Stimulated activated CD4-positive, alpha-beta T cell treated with anti-CD3 and anti-CD28 coated beads, Interleukin-1b, Interleukin-23, amount 100 ng/mL, for 24 hours (primary cell): Measurements from ENCODE around the gene FAM83F.
"Not testable (repeated sequence)": the region's sequence is repeated elsewhere in the genome, so short reads cannot be mapped to it uniquely, and the experiment has no call there.

ENCODE experiments used
- DNase-seq, 4 experiments: peaks; one replicate each; pipeline ENCODE4 v3.0.0-alpha.2; 2020; ENCODE audit warnings: low read depth in 4 of 4, low spot score in 1 of 4

The FAM83F gene

DNA sequence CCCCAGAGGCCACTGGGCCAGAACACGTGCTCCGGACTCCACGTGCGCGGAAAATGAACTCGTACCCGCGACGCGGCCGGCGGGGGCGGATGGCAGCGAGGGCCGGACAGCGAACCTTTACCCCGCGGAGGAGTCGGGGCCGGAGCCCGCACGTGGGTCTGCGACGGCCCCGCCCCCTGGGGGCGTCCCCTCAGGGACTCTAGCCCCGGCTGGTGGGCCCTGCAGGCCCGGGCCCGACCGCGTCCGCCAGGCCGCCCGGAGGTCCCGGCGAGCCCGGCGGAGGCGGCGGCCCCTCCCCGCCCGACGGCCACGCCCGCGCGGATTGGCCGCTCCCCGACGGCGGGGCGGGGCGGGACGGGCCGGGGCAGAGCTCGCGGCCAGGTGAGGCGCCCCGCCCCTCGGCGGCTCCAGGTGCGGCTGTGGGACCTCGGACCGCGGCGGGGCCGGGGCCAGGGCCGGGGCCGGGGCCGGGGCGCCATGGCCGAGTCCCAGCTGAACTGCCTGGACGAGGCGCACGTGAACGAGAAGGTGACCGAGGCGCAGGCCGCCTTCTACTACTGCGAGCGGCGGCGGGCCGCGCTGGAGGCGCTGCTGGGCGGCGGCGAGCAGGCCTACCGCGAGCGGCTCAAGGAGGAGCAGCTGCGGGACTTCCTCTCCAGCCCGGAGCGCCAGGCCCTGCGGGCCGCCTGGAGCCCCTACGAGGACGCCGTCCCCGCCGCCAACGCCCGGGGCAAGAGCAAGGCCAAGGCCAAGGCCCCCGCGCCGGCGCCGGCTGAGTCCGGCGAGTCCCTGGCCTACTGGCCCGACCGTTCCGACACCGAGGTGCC is at the start of gene FAM83F:
Gene FAM83F (plus strand): TSS at position 389 of the 827 bp plus-strand sequence. CDS start 89 bp downstream, at position 478.
- DNase-seq: peak in 1 of 4 experiments; percentile 25

DNA sequence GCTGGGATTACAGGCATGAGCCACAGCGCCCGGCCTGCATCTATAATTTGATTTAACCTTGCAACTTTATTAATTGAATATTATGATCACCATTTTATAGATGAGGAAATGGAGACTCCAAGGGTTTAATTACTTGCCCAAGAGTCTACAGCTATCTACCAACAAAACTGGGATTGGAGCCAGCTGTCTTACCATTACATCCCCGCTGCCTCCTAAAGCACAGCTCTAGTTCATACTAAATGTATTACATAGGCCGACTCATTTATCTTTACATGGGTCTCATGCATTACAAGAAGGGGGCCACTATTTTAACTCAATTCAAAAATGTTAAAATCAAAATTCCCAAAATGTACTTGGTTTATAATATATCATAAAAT is 48.6 kb upstream of the FAM83F start:
- DNase-seq: no peak

DNA sequence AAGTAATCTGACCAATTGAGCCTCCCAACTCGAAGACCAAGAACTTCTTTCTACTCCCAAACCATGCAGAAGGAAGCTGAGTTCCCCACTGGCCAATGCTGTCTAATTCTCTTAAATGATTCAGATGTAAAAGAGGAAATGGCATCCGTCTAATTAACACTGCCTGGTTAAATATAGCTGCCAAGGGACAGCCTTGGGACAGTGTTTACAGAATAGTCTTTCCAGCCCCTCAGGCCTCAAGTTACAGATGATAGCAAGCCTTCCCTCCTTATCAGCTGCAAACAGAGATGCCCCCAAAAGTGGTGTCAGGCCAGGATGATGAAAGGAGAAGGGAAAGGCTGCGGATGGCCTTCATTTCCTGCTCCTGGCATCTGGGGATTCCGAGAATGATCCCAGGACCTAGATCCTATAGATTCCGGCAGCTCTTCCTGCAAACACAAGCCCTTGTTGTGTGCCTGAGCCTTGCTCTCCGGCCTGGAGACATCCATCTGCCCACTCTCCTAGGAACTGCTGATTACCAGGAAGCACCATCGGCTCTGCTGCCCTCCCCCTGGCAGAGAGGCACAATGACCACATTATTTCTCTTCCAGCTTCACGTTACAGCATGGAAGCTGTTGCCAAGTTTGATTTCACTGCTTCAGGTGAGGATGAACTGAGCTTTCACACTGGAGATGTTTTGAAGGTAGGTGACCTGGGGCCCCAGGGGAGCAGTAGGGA is 48.1 kb upstream of the FAM83F start:
- DNase-seq: no peak

DNA sequence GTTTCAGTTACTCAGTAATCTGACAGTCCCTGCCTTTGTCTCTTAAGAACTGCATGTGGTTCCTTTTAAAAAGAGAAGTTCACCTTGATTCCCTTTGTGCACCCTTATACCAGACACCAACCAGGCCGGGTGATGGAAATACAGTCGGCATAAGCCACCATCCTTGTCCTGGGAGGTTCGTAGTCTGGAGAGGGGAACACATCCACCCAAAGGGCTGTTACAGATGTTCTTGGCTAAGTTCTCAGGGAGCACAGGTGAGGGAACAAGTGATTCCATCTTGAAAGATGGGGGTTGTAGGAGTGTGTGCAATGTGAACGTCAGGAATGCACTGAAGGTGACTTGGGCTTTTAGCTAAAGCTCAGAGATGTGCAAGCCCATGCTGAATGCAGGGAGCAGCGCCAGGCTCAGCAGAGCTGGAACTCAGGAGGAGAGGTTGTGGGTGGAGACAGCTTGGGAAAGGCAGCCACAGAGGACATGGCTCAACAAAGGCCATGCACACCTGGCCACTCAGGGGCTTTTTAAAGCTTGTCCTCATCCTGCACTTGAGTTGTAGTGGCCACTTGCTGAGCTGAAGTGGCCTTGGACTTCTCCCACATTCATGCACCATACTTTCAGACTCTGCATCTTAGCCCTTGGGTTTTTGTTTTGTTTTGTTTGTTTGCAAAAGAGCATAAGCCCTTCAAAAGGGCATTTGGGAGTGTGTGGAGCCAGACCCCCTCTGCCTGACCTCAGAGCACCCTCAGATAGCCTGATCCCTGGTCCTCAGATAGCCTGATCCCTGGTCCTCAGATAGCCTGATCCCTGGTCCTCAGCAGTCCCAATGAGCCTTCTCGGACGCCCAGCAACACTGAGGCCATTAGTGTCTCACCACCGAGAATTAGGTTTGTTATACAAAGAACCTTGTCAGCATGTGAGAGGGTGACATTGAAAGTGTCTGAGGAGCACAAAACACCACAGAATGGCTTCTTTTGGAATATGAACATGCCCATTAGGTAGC is 47.2 kb upstream of the FAM83F start:
- DNase-seq: no peak

DNA sequence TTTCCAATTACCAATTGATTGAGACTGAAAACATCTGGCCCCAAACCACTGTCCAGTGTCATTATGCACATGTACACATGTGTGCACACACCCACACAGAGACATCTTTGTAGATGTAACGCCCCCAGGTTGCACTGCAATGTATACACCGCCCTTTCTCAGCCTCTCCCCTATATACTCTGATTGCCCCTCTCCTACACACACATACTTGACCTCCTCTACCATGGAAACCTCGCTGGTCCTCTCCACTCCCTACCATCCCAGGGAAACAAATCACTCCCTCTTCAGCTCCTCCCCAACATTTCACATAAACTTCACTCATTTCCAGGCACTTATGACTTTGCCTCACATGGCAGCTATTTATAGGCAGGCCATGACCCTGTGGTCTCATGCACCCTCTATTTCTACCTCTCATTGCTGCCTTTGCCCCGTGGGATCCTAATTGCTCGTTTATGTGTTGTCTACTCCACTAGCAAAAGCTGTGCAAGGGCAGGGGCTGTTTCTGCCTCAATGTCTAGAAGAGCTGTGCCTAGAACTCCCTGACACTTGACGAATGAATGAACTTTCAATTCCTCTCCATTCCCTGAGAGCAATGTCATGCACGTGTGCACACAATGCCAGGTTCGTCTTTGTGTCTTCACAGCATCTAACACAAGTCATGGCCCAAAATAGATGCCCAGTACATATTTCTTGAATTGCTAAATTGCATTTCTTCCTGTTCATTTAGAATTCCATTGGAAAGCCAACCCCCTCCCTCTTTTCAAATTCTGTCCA is 44.6 kb upstream of the FAM83F start:
- DNase-seq: no peak

DNA sequence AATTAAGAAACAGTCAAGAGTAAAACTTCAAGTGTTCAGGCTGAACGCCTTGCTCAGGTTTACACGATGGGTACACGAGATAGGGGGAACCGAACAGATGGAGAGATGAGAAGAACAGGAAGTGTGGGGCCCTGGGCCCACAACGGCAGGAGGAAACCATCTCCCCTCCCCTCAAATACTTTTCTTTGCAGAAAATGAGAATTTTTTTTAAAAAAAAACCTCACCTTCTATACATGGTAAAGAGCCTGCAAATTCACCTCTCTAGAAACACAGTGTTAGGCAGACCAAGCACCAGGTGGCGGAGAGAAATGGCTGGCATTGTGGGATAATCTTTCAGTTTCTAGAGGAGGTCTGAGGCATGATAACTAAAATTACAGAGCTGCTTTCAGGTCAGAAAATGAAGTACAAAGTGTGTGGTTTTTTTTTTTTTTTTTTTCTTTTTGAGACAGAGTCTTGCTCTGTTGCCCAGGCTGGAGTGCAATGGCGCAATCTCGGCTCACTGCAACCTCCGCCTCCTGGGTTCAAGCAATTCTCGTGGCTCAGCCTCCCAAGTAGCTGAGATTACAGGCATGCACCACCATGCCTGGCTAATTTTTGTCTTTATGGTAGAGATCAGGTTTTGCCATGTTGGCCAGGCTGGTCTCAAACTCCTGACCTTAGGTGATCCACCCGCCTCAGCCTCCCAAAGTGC is 43.0 kb upstream of the FAM83F start:
- not testable (repeated sequence) for DNase-seq

DNA sequence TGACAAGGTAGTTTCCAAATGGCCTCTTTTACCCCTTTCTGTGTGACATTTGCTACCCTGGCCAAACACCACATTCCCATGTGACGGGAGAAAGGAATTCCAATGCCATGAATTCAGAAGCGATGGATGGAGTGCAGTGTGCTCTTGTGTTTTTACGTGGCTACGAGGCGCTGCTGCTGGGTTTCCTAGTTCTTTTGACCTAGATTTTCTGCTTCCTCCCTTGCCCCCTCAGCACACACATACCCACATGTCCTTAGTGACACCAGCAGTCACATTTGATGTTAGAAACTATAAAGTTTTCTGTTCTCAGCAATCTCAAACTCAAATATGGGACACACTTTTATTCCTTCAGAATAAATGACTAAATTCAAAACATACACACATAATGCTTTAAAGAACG is 42.4 kb upstream of the FAM83F start:
- no peak for DNase-seq

DNA sequence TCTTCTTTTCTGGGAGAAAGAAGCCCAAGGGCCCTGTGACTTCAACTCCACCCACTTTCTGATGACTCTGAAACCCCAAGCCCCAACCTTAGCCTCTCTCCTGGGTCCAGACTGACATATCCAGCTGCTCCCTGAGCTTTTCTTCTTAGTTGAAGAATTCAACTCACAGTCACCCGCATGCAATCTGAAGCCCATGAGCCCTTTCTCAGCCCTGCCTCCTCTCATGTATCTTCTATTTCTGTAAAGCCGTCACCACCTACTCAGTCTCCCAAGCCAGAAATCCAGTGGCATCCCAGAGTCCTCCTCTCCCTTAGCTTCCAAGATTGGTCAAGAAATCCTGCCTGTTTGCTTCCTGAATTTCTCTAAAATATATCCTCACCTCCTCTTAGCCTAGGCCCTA is 41.7 kb upstream of the FAM83F start:
- no peak for DNase-seq

DNA sequence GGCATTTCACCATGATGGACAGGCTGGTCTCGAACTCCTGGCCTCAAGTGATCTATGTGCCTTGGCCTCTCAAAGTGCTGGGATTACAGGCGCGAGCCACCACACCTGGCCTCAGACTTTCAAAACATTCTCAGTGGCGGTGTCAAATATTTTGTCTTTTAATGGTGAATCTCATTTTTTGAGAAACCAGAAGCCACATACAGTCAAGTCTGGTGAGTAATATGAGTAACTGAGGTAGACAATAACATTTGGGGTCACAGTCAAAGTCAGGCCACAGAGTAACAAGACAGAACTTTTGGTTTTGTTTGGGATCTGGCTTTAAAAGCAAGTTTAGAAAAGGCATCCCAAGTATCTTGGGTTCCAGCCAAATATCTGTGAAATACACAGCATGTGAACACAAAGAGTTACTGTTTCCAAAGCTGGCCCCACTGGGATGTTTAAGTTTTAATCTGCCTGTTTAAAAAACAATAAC is 40.1 kb upstream of the FAM83F start:
- no peak for DNase-seq

DNA sequence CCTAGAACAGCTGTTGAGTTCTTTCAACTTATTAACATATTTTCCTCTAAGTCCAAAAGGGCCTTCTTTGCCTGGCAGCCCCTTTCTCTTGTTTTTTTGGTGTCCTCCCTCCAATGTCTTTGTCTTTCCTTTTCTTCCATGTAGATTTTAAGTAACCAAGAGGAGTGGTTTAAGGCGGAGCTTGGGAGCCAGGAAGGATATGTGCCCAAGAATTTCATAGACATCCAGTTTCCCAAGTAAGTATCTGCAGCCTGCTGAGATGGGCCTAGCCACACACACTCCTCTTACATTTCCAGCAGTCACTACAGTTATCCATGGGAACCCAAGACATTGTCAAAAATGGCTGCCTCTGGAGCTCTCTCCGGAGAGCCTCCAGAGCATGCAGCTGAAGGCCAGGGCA is 39.1 kb upstream of the FAM83F start:
- DNase-seq: no peak

DNA sequence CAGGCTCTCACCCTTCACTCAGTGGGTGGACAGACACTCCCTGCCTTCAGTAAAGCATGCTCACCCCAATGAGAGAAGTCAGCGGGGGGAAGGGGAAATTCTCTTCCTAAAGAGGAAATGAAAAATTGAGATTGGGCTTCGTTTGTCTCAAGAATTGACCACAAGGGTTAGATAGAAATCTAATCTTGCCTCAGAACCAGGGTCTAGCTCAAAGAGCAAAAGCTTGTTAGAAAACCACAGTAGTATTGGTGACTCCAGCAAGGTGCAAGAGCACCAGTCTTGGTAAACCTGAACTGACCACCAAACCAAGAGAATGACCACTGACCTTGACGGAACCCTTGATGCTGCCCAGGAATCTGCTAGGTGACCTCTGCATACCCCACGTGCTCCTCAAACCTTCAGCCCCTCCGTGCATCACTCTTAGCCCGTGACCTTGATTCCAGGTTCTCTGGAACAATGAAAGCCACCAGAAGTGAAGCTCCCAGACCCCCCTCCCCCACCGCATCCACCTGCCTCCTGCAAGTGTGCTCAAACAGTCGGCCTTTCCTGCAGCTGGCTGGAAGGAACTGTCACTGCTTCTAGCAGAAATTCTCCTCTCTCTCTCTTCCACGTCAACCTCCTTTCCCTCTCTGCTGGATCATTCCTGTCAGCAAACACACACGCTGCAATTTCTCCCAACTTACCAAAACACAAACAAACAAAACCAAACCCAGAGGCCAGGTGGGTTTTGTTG is 37.7 kb upstream of the FAM83F start:
- no peak for DNase-seq

DNA sequence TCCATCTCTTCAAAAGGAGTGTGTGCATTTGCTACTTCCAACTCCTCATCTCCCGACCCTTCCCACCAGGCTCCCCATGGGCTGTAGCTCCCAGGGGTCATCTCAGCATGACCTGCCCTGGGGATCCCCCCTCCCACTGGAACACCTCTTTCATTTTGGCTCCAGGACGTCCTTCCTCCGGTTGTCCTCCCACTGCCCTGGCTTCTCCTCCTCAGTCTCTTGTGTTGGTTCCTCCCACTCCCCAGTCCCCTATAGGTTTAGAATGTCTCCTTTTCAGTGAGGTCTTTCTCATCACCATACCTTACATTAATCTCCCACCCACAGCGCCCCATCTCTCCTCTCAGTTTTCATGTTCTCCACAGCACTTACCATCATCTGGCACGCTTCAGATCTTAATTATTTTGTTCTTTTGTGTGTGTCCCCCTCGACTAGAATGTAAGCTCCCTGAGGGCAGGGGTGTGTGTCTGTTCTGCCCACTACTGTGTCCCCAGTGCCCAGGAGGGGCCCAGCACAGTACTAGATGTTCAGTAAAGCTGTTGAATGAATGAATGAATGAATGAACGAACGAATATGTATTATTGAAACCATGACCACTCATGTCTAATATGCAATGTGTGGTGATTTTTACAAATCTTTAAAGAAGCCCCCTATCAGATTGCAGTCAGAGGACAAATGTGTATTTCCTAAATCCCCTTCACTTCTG is 36.6 kb upstream of the FAM83F start:
- DNase-seq: no peak

DNA sequence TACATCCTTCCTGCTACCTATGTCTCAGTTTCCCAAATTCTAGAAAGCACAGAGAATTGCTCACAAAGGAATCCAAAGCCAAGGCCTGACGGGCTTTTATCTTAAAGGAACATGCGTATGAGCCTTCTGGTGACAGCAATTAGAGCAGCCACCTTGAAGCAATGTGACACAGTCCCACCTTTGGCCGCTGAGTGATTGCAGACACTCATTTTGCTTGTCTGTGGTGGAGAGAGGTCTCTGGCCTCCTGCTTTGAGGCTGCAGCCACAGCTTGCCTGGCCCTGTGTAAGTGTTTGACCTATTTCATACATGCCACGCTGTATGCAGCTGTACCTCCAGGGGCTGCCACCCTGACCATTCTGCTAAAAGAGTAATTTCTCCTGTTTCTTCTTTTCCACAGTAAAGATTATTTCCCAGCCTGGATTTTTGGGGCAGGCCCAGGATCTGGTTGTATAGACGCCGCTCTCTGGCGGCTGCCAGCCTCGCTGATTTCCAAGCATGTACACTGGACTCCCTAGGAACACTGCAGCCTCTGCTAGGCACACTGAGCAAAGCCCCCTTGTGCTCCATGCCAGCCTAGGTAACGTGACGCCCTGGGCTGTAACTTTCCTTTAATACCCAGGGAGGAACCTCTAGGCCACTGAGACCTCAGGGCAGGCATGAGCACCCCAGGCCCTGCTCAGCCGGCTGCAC is 35.7 kb upstream of the FAM83F start:
- DNase-seq: no peak

DNA sequence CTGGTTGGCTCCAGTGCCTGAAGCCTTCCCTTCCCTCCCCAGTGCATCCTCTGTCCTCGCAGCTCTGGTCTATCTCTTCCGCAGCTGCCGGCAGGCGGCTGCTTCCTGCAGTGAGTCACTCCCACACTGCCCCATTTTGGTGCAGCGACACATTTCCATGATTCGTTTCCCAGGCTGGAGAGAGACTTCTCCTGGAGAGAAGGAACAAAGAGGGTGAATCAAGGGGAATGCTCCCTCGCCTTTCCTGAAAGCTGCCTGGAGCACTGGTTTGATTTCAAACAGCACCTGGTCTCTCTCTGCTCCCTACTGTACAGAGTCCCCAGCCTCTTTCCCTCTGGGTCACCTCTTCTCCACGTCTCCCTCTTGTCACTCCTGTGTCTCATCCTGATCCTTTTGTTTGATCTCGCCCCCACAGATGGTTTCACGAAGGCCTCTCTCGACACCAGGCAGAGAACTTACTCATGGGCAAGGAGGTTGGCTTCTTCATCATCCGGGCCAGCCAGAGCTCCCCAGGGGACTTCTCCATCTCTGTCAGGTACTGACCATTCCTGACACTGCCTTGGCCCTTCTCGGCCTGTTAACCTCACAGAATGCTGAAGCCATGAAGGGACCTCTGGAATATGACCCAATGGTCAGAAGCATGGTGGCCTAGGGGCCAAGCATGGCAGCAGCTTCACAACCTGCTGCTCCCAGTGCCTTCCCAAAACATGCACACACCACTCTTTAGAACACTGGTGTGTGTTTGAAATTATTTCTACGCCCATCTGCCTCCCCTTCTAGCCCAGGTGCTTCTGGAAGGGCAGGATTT is 34.9 kb upstream of the FAM83F start, which contains the start of gene TMA7B:
Gene TMA7B (plus strand): TSS at position 758 of the 808 bp plus-strand sequence. CDS start 3,978 bp downstream, outside the sequence.
- no peak for DNase-seq

DNA sequence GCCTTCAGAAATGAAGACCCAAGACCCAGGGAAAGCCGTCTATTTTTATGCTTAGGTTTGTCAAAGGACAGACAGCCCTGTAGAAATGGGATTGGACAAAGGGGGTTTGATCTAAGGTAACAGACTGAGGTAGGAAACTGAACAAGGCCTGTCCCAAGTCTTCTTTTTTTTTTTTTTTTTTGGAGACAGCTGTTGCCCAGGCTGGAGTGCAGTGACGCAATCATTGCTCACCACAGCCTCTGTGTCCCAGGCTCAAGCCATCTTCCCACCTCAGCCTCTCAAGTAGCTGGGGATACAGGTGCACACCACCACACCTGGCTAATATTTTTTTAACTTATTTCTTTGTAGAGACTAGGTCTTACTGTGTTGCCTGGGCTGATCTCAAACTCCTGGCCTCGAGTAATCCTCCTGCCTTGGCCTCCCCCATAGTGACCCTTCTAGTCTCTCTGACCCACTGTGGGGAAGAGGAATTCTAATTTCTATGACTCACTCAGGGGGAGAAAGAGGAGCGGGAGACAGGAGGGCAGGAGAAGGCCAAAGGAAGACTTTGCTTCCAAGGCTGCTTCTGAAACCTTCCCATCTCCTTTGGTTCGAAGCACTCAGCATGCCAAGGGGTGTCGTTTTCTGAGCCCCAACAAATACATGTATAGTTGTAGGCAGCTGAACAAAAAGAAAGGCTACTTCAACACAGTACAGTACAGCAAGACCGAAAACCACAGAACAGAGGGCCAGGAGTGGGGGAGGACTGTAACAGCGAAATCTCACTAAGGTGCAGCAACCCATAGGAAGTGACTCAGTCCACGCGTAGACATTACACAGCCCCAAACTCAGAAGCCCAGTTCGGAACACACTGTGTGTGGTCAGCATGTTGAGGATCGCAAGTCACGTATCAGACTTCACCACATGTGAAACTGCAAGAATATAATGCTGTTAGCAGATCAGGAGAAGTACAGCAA is 33.7 kb upstream of the FAM83F start:
- DNase-seq: peak in 2 of 4 experiments; percentile 37 to 66

DNA sequence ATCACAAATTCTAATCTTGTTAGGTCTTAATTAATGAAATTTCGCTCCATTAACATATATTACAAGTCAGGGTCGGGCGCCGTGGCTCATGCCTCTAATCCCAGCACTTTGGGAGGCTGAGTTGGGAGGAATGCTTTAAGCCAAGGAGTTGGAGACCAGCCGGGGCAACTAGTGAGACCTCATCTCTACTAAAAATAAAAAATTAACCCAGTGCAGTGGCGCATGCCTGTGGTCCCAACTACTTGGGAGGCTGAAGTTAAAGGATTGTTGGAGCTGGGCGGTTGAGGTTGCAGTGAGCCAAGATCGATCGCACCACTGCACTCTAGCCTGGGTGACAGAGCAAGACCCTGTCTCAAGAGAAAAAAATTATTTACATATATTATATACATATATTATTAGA is 32.7 kb upstream of the FAM83F start:
- no peak for DNase-seq
